GM12878 (cell line): ENCODE results near the gene IFI27L2. TPM values are rescaled to one million over a fixed set of nuclear protein-coding genes. Genes with fewer than 3 reads are reported as not detected.

Experiments
- ATAC-seq: fragments of 200-7000 bp; cut with Tn5 transposase; 3 replicates; pipeline ENCODE4 v1.9.1; 2020; ENCODE audit warnings: mild to moderate bottlenecking, moderate library complexity
- BruUV-seq: library from RNA; stranded (reverse); fragments of 400-500 nt; replicated peaks from 2 replicates; lab custom pipeline; 2021; lab: Mats Ljungman, UMichigan
- CTCF ChIA-PET: fragments of 300-600 bp; sonication (Branson Sonifier 250); formaldehyde crosslinking; extraction: SDS; loops from one replicate; lab custom pipeline; 2021; ENCODE audit warnings: inconsistent platforms; lab: Yijun Ruan, JAX
- POLR2A ChIA-PET: fragments of 350-600 bp; formaldehyde crosslinking; extraction: SDS; loops from one replicate; lab custom pipeline; 2021; ENCODE audit warnings: inconsistent platforms; lab: Charles Lee
- RAD21 ChIA-PET: fragments of 300-600 bp; sonication (Branson Sonifier 250); formaldehyde crosslinking; loops from one replicate; lab custom pipeline; 2023; ENCODE audit warnings: antibody characterized with exemption; ENCODE audit not compliant: unreplicated experiment; lab: Charles Lee
- SMC1A ChIA-PET: fragments of 300-600 bp; sonication (Branson Sonifier 250); formaldehyde crosslinking; loops from one replicate; lab custom pipeline; 2023; ENCODE audit not compliant: unreplicated experiment, uncharacterized antibody; lab: Charles Lee
- DNase-seq: peaks from one replicate; pipeline ENCODE4 v3.0.0-alpha.2; 2011; ENCODE audit warnings: low read depth, low spot score
- FAIRE-seq: peaks from 3 replicates; lab custom pipeline; 2011; peaks lifted over from hg19 to GRCh38; lab: Jason Lieb, UNC
- H2AFZ ChIP-seq: 2 replicates; pipeline ENCODE4 v1.6.0; 2011; ENCODE audit warnings: low read depth, low read length, control low read depth; ENCODE audit not compliant: control insufficient read depth
- H3K27ac ChIP-seq: 2 replicates; pipeline ENCODE4 v1.5.1; 2011; ENCODE audit warnings: control low read depth; ENCODE audit not compliant: control insufficient read depth, insufficient read depth
- H3K27me3 ChIP-seq, 2 experiments: replicated peaks in 1 of 2; 2 replicates each; pipeline versions ENCODE4 v1.6.0 to v1.6.1; 2011; ENCODE audit warnings: low read length in 1 of 2; ENCODE audit not compliant: control insufficient read depth in 2 of 2, insufficient read depth in 2 of 2
- H3K36me3 ChIP-seq, 2 experiments: 2 replicates each; pipeline ENCODE4 v1.5.1; 2011; ENCODE audit warnings: low read length in 1 of 2; ENCODE audit not compliant: control insufficient read depth in 2 of 2, insufficient read depth in 2 of 2
- H3K4me1 ChIP-seq: 2 replicates; pipeline ENCODE4 v1.6.1; 2011; ENCODE audit warnings: mild to moderate bottlenecking, low read length, moderate library complexity, mixed read lengths; ENCODE audit not compliant: control insufficient read depth, insufficient read depth
- H3K4me2 ChIP-seq: 2 replicates; pipeline ENCODE4 v1.6.0; 2011; ENCODE audit warnings: control low read depth; ENCODE audit not compliant: control insufficient read depth, insufficient read depth
- H3K4me3 ChIP-seq: fragments of 200-600 bp; sonication (generic); 2 replicates; pipeline ENCODE4 v1.5.1; 2016
- H3K79me2 ChIP-seq: 2 replicates; pipeline ENCODE4 v1.6.0; 2011; ENCODE audit warnings: low read length; ENCODE audit not compliant: control insufficient read depth, insufficient read depth
- H3K9ac ChIP-seq: 2 replicates; pipeline ENCODE4 v1.8.0; 2011; ENCODE audit warnings: low read length, control low read depth, mixed read lengths; ENCODE audit not compliant: control insufficient read depth, insufficient read depth
- H3K9me3 ChIP-seq: replicated peaks from 3 replicates; pipeline ENCODE4 v1.5.1; 2011; ENCODE audit warnings: mild to moderate bottlenecking, low read length; ENCODE audit not compliant: control insufficient read depth, insufficient read depth
- H4K20me1 ChIP-seq: 2 replicates; pipeline ENCODE4 v1.6.0; 2011; ENCODE audit not compliant: control insufficient read depth, insufficient read depth
- ATF2 ChIP-seq: IDR thresholded peaks from 2 replicates; pipeline ENCODE4 v1.6.1; 2012; ENCODE audit warnings: low read length, inconsistent platforms
- ELK1 ChIP-seq: IDR thresholded peaks from 2 replicates; pipeline ENCODE4 v1.6.1; 2012; ENCODE audit warnings: low read depth, low read length, improper control_type of control experiment
- HCFC1 ChIP-seq: fragments of 150-350 bp; IDR thresholded peaks from 2 replicates; pipeline ENCODE4 v1.6.1; 2014; ENCODE audit warnings: low read length
- IKZF1 ChIP-seq: fragments of 450-650 bp; conservative IDR thresholded peaks from 2 replicates; pipeline ENCODE4 v1.6.1; 2017; ENCODE audit warnings: antibody characterized with exemption, mild to moderate bottlenecking
- MLLT1 ChIP-seq: fragments of 450-650 bp; IDR thresholded peaks from 2 replicates; pipeline ENCODE4 v1.6.1; 2016; ENCODE audit warnings: mild to moderate bottlenecking
- NFXL1 ChIP-seq: fragments of 450-650 bp; IDR thresholded peaks from 2 replicates; pipeline ENCODE4 v1.6.1; 2017; ENCODE audit warnings: antibody characterized with exemption, mild to moderate bottlenecking, borderline replicate concordance
- PML ChIP-seq: IDR thresholded peaks from 2 replicates; pipeline ENCODE4 v1.6.1; 2012; ENCODE audit warnings: low read length, inconsistent platforms
- RAD21 ChIP-seq: IDR thresholded peaks from 2 replicates; pipeline ENCODE4 v1.6.1; 2011; ENCODE audit warnings: mild to moderate bottlenecking, low read depth, low read length, moderate library complexity; ENCODE audit not compliant: insufficient read depth
- RUNX3 ChIP-seq: IDR thresholded peaks from 2 replicates; pipeline ENCODE4 v1.6.1; 2012; ENCODE audit warnings: low read length, inconsistent platforms
- SKIL ChIP-seq: fragments of 450-650 bp; IDR thresholded peaks from 2 replicates; pipeline ENCODE4 v1.6.1; 2017; ENCODE audit warnings: mild to moderate bottlenecking, low read depth, inconsistent platforms; ENCODE audit not compliant: poor library complexity, severe bottlenecking
- STAT1 ChIP-seq: fragments of 450-650 bp; conservative IDR thresholded peaks from 2 replicates; pipeline ENCODE4 v1.6.1; 2014; ENCODE audit warnings: antibody characterized with exemption, mild to moderate bottlenecking
- SUZ12 ChIP-seq: fragments of 200-600 bp; sonication (generic); IDR thresholded peaks from one replicate; pipeline ENCODE4 v1.6.1; 2018; ENCODE audit warnings: antibody characterized with exemption, mild to moderate bottlenecking; ENCODE audit not compliant: unreplicated experiment
- WRNIP1 ChIP-seq: IDR thresholded peaks from 2 replicates; pipeline ENCODE4 v1.6.1; 2011; ENCODE audit warnings: low read depth, low read length, improper control_type of control experiment, borderline replicate concordance
- YBX1 ChIP-seq: fragments of 450-650 bp; IDR thresholded peaks from 2 replicates; pipeline ENCODE4 v1.6.1; 2016; ENCODE audit warnings: antibody characterized with exemption
- ZBTB33 ChIP-seq: fragments of 450-650 bp; IDR thresholded peaks from 2 replicates; pipeline ENCODE4 v1.6.1; 2017; ENCODE audit warnings: mild to moderate bottlenecking
- ZNF274 ChIP-seq: IDR thresholded peaks from one replicate; pipeline ENCODE4 v1.8.0; 2011; ENCODE audit not compliant: insufficient read length, insufficient read depth
- WGBS: methylation state at CpG from one replicate; pipeline ENCODE4 v1.1.6; 2016; ENCODE audit warnings: low lambda C conversion rate; ENCODE audit not compliant: insufficient replicate concordance, insufficient coverage; ENCODE audit errors: missing lambda C conversion rate; 5-methylcytosine and 5-hydroxymethylcytosine counted together
- in situ Hi-C: fragments of 300-500 bp; cut with MboI; formaldehyde crosslinking; loops from 9 replicates; pipeline ENCODE4 v1.14.3; 2018; ENCODE audit warnings: mixed read lengths
- intact Hi-C: fragments of 100-400 bp; cut with micrococcal nuclease; formaldehyde crosslinking; loops from one replicate; pipeline ENCODE4 v1.14.2; 2022; ENCODE audit not compliant: unreplicated experiment
- polyA plus RNA-seq, 11 experiments: library from polyadenylated mRNA; depleted of rRNA in 4 of 11; unstranded in 6 of 11; stranded (reverse) in 5 of 11; fragments of >200 nt; fragmentation: Nextera tagmentation in 4 of 11; fragmentation: Illumina TruSeq in 1 of 11; extraction: Ambion mirVana in 4 of 11; extraction: Trizol in 1 of 11; gene quantifications; 1 replicate in 1 of 11; 2 replicates in 10 of 11; pipeline versions ENCODE4 v1.2.1 to v1.2.3, GENCODE V29; 2011 to 2016; ENCODE audit warnings: inconsistent platforms in 2 of 11, missing spikeins in 2 of 11, low read depth in 1 of 11
- total RNA-seq, 4 experiments: library from RNA; depleted of rRNA in 3 of 4; stranded (reverse); fragments of >200 nt in 3 of 4; fragmentation: Illumina TruSeq in 1 of 4; extraction: Trizol in 1 of 4; gene quantifications; 2 replicates each; pipeline versions ENCODE4 v1.2.1 to v1.2.3, GENCODE V29; 2013 to 2021

Gene IFI27L2
- total and polyA plus RNA-seq, 10 of the 15 experiments (the other 5 are each of a cell fraction or from before 2014, with no cell fraction given): 26.6 to 134 (median 60.3) TPM

- TF ChIP-seq PML (no peak), NFXL1 (no peak), RUNX3 (no peak), ZBTB33 (no peak), ATF2 (no peak), IKZF1 (no peak), RAD21 (no peak), ZNF274 (no peak), ELK1 (no peak)
These were observed 32.6 kb upstream of the IFI27L2 start (continued) for GRCh38 chr14:94161981-94162380.

GRCh38 chr14:94161058-94161457, 31.7 kb upstream of the IFI27L2 start:
- no peaks in the 10 kb centered on the region for H3K79me2 ChIP-seq
- WGBS: 28% methylated on average over 2 of the region's 2 CpGs
- POLR2A ChIA-PET: no interaction called here
- no peak for FAIRE-seq
- no peaks in the 10 kb centered on the region for H3K36me3 ChIP-seq
- no peak for DNase-seq
- no peak overlapping the region for H3K9ac ChIP-seq
- H3K4me1 ChIP-seq: peaks cover 3% of the 10 kb centered on the region; the same call in 1 of the 2 replicates
- no peak overlapping the region for H2AFZ ChIP-seq
- peaks cover 0 to 2% of the 10 kb centered on the region in 2 experiments; a peak in 1 of 4 replicates for H3K27me3 ChIP-seq
- in situ Hi-C loops: no loop called here
- no peak overlapping the region for H3K4me2 ChIP-seq
- H3K27ac ChIP-seq: no peak overlapping the region
- BruUV-seq: no TSS peak
- SMC1A ChIA-PET: interaction anchor here (1.2 kb wide), 1 partner anchor 9 kb away, joined by 4 read pairs; no protein-coding TSS in a partner anchor
- intact Hi-C loops: no loop called here
- ATAC-seq: no peak
- H3K9me3 ChIP-seq: no peaks in the 10 kb centered on the region
- H3K4me3 ChIP-seq: no peak overlapping the region
- RAD21 ChIA-PET: no interaction called here
- CTCF ChIA-PET: interaction anchor here (1.1 kb wide), 1 partner anchor 24 kb away, joined by 5 read pairs; no protein-coding TSS in a partner anchor
- no peaks in the 10 kb centered on the region for H4K20me1 ChIP-seq
- TF ChIP-seq MLLT1 (no peak), SUZ12 (no peak), SKIL (no peak), STAT1 (no peak), YBX1 (no peak), WRNIP1 (no peak), HCFC1 (no peak)
